ENCODE results near the gene RNF6. TPM values are rescaled to one million over a fixed set of nuclear protein-coding genes. Genes with fewer than 3 reads are reported as not detected.

RNF6 gene
- total RNA-seq (23.8 TPM), polyA plus RNA-seq (ENCODE audit: insufficient read depth in 1 of 8, insufficient read length in 8 of 8, low replicate concordance in 1 of 8) (10 to 100 TPM; 20.6 to 36.9 (median 29.2) TPM)
- long read RNA-seq, donor 1 = 0 reads
- long read RNA-seq, donor 2, partial matches to known transcripts = 0 of 2 reads
- long read RNA-seq, donor 2, other reads (novel, unspliced or antisense) = 0 of 2 reads
- long read RNA-seq, donor 3, partial matches to known transcripts = 0 of 5 reads
- long read RNA-seq, donor 3, other reads (novel, unspliced or antisense) = 0 of 5 reads
- long read RNA-seq, donor 4, partial matches to known transcripts = 0 of 6 reads
- long read RNA-seq, donor 4, other reads (novel, unspliced or antisense) = 0 of 6 reads
- long read RNA-seq, donor 5, transcript RNF6-201 (5 exons, 3,282 nt) = major isoform, 11 of 16 reads
- long read RNA-seq, donor 5, partial matches to known transcripts = 0 of 16 reads
- long read RNA-seq, donor 5, other reads (novel, unspliced or antisense) = 0 of 16 reads
- long read RNA-seq, donor 6, transcript RNF6-201 (5 exons, 3,282 nt) = major isoform, 5 of 11 reads
- long read RNA-seq, donor 6, transcript RNF6-203 (5 exons, 3,706 nt) = major isoform, 5 of 11 reads
- long read RNA-seq, donor 6, partial matches to known transcripts = 0 of 11 reads
- long read RNA-seq, donor 6, other reads (novel, unspliced or antisense) = 0 of 11 reads
- long read RNA-seq, donor 7, partial matches to known transcripts = 0 of 7 reads
- long read RNA-seq, donor 7, other reads (novel, unspliced or antisense) = 0 of 7 reads
- long read RNA-seq, donor 8, partial matches to known transcripts = 0 of 4 reads
- long read RNA-seq, donor 8, other reads (novel, unspliced or antisense) = 0 of 4 reads
- long read RNA-seq, donor 9, partial matches to known transcripts = 0 of 4 reads
- long read RNA-seq, donor 9, other reads (novel, unspliced or antisense) = 0 of 4 reads
- long read RNA-seq, donor 10, transcript RNF6-201 (5 exons, 3,282 nt) = major isoform, 9 of 13 reads
- long read RNA-seq, donor 10, partial matches to known transcripts = 0 of 13 reads
- long read RNA-seq, donor 10, other reads (novel, unspliced or antisense) = 0 of 13 reads
- long read RNA-seq, donor 11, transcript RNF6-201 (5 exons, 3,282 nt) = major isoform, 5 of 5 reads
- long read RNA-seq, donor 11, partial matches to known transcripts = 0 of 5 reads
- long read RNA-seq, donor 11, other reads (novel, unspliced or antisense) = 0 of 5 reads

GRCh38 chr13:26221721-26222519 is at the start of gene RNF6:
Gene RNF6, minus strand, starts transcription at chr13:26222314. Its CDS starts 2,665 bp downstream, at chr13:26219649.
- Histone ChIP-seq H3K9me3 (replicated peaks; ENCODE audit: control insufficient read depth, low read depth, low read length) (no peaks in the 10 kb centered on the region), H3K4me1 (ENCODE audit: control insufficient read depth, insufficient read depth, low read length) (peaks cover 21% of the 10 kb centered on the region), H3K36me3 (ENCODE audit: control insufficient read depth, insufficient read depth, low read length) (peaks cover 16% of the 10 kb centered on the region), H3K27me3 (ENCODE audit: control insufficient read depth, insufficient read depth, low read length) (no peaks in the 10 kb centered on the region), H3K27ac (ENCODE audit: low read length) (peak within 1 kb of the TSS; percentile 98), H3K4me3 (ENCODE audit: low read length) (peak within 1 kb of the TSS; percentile 91)
- DNase-seq = peak; percentile 99
- under 1% methylated on average over 60 of the region's 67 CpGs for WGBS (ENCODE audit: insufficient coverage)

- no peak overlapping the region for H3K27ac ChIP-seq (ENCODE audit: low read length)
- no peak overlapping the region for H3K4me3 ChIP-seq (ENCODE audit: low read length)
- no peaks in the 10 kb centered on the region for H3K27me3 ChIP-seq (ENCODE audit: control insufficient read depth, insufficient read depth, low read length)
- no peaks in the 10 kb centered on the region for H3K4me1 ChIP-seq (ENCODE audit: control insufficient read depth, insufficient read depth, low read length)
- H3K36me3 ChIP-seq (ENCODE audit: control insufficient read depth, insufficient read depth, low read length) = no peaks in the 10 kb centered on the region
- H3K9me3 ChIP-seq (replicated peaks; ENCODE audit: control insufficient read depth, low read depth, low read length) = no peaks in the 10 kb centered on the region
- WGBS (ENCODE audit: insufficient coverage) = 80% methylated on average over 1 of the region's 3 CpGs
- no peak for DNase-seq
Measured at GRCh38 chr13:26270707-26271106, 48.6 kb upstream of the RNF6 start.

DNA sequence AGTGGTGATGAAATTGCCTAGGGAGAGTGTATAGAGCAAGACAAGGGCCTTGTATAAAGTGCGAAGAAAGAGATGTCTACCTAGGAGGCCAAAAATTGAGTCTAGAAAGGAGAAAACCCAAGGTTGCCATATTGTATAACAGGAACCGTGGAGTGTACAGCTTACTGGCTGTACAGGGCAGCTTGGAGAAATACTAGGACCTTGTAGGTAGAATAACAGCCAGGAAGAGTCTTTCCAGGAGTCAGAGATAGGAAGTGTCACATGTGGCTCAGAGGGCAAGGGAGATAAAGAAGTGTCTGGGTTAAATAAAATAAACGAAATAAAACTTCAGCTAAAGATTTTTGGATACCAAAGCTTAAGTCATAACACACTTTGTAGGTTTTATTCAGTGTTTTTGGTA is 44.2 kb upstream of the RNF6 start:
- Histone ChIP-seq H3K27ac (ENCODE audit: low read length) (no peak overlapping the region), H3K9me3 (replicated peaks; ENCODE audit: control insufficient read depth, low read depth, low read length) (no peaks in the 10 kb centered on the region), H3K36me3 (ENCODE audit: control insufficient read depth, insufficient read depth, low read length) (no peaks in the 10 kb centered on the region), H3K4me1 (ENCODE audit: control insufficient read depth, insufficient read depth, low read length) (no peaks in the 10 kb centered on the region), H3K27me3 (ENCODE audit: control insufficient read depth, insufficient read depth, low read length) (no peaks in the 10 kb centered on the region), H3K4me3 (ENCODE audit: low read length) (no peak overlapping the region)
- WGBS (ENCODE audit: insufficient coverage) = 74% methylated on average over 2 of the region's 3 CpGs
- DNase-seq = no peak

DNA sequence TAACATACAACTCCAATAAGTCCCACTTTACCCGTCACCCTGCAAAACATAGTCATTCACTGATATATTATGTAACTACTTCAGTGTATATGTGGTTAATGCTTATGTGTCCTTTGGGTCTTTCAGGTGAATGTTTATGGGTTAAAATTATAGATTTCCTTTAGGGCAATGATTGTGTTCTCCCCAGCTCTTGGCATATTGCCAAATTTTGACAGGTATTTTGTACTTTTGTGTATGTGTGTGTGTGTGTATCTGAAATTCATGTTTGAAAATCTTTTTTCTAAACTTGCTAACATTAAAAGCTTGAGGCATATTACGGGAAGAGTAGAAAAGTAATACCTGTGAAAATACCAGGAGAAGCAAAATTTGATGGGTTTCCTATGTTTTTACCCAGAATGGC is 40.0 kb upstream of the RNF6 start:
- H3K9me3 ChIP-seq (replicated peaks; ENCODE audit: control insufficient read depth, low read depth, low read length) = no peaks in the 10 kb centered on the region
- DNase-seq = no peak
- WGBS (ENCODE audit: insufficient coverage) = no CpG with 5 or more reads among the region's 2 CpGs

DNA sequence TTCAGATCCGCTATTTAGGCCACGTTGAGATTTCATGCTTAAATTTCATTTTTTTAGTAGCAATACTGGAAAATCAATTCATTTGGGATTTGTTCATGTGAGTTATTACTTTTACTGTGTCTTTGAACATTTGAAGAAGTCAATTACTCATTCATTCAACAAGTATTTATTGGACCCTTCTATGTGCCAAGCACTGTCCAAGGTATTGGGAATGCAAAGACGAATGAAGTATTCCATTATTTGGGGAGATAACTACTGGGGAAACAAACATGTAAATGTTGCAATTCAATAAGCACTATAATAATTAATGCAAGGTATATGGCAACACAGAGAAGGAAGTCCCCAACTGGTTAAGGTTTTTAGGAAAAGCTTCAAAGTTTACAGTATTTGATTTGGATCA is 37.5 kb upstream of the RNF6 start:
- DNase-seq = no peak
- no peak overlapping the region for H3K4me3 ChIP-seq (ENCODE audit: low read length)
- no peaks in the 10 kb centered on the region for H3K27me3 ChIP-seq (ENCODE audit: control insufficient read depth, insufficient read depth, low read length)
- no peak overlapping the region for H3K27ac ChIP-seq (ENCODE audit: low read length)
- no peaks in the 10 kb centered on the region for H3K4me1 ChIP-seq (ENCODE audit: control insufficient read depth, insufficient read depth, low read length)
- no peaks in the 10 kb centered on the region for H3K36me3 ChIP-seq (ENCODE audit: control insufficient read depth, insufficient read depth, low read length)
- H3K9me3 ChIP-seq (replicated peaks; ENCODE audit: control insufficient read depth, low read depth, low read length) = no peaks in the 10 kb centered on the region
- no CpG with 5 or more reads among the region's 3 CpGs for WGBS (ENCODE audit: insufficient coverage)

More for the DNA sequence above, 40.0 kb upstream of the RNF6 start:
- Histone ChIP-seq H3K27ac (ENCODE audit: low read length) (no peak overlapping the region), H3K4me1 (ENCODE audit: control insufficient read depth, insufficient read depth, low read length) (no peaks in the 10 kb centered on the region), H3K27me3 (ENCODE audit: control insufficient read depth, insufficient read depth, low read length) (no peaks in the 10 kb centered on the region), H3K4me3 (ENCODE audit: low read length) (no peak overlapping the region), H3K36me3 (ENCODE audit: control insufficient read depth, insufficient read depth, low read length) (no peaks in the 10 kb centered on the region)

GRCh38 chr13:26257049-26257448 is 34.9 kb upstream of the RNF6 start:
- H3K27me3 ChIP-seq (ENCODE audit: control insufficient read depth, insufficient read depth, low read length) = no peaks in the 10 kb centered on the region
- no peak overlapping the region for H3K27ac ChIP-seq (ENCODE audit: low read length)
- H3K9me3 ChIP-seq (replicated peaks; ENCODE audit: control insufficient read depth, low read depth, low read length) = no peaks in the 10 kb centered on the region
- H3K4me1 ChIP-seq (ENCODE audit: control insufficient read depth, insufficient read depth, low read length) = peaks cover 2% of the 10 kb centered on the region
- no CpG with 5 or more reads among the region's 2 CpGs for WGBS (ENCODE audit: insufficient coverage)
- DNase-seq = no peak
- no peak overlapping the region for H3K4me3 ChIP-seq (ENCODE audit: low read length)
- H3K36me3 ChIP-seq (ENCODE audit: control insufficient read depth, insufficient read depth, low read length) = no peaks in the 10 kb centered on the region

DNA sequence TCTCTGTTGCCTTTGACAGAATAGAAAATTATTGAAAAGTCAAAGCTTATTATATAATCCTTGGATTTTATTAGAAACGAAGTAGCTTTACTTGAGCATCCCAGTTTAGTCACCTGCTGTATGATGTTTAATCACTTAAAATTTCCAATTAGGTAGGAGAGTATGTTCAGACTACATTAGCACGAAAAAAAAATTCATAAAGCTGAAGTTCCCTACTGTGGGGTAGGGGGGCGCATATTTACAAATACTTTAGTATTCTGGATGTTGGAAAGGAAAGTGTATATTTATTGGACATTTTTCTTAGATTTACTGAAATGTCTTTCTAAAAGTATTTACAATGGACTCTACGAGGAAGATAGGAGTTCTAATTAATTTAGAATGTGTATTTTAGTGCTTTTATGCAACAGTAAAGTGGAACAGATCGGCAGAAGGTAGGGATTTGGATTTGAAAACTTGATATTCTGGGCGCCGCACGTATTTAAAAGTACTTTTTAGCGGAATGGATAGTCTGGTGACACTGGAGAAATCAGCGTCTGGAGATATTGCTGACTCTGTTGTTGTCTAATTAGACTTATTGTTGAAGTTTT is 33.7 kb upstream of the RNF6 start:
- Histone ChIP-seq H3K4me3 (ENCODE audit: low read length) (peak overlapping the region; percentile 88), H3K9me3 (replicated peaks; ENCODE audit: control insufficient read depth, low read depth, low read length) (no peaks in the 10 kb centered on the region), H3K36me3 (ENCODE audit: control insufficient read depth, insufficient read depth, low read length) (no peaks in the 10 kb centered on the region), H3K27me3 (ENCODE audit: control insufficient read depth, insufficient read depth, low read length) (no peaks in the 10 kb centered on the region), H3K27ac (ENCODE audit: low read length) (peak overlapping the region; percentile 57), H3K4me1 (ENCODE audit: control insufficient read depth, insufficient read depth, low read length) (peaks cover 2% of the 10 kb centered on the region)
- DNase-seq = peak; percentile 55
- 27% methylated on average over 4 of the region's 10 CpGs for WGBS (ENCODE audit: insufficient coverage)

DNA sequence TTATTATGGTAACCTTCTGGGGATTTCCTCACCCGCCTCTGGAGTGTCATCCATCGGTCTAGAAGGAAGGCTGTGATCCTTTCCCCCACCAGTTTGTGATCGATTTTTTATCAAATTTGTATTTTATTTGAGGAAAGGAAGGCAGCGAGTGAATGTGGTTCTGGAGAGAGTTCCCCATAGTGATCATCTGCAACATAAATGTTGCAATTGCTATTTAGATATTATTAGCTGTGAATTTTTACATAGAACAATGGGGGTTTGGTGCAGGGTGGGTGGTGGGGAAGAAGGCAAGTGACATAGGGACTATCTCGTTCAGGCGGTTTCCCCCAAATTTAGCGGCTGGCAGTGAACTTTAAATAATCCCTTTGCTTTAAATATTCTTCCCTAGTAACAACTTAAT is 33.0 kb upstream of the RNF6 start:
- Histone ChIP-seq H3K36me3 (ENCODE audit: control insufficient read depth, insufficient read depth, low read length) (no peaks in the 10 kb centered on the region), H3K27me3 (ENCODE audit: control insufficient read depth, insufficient read depth, low read length) (peaks cover 2% of the 10 kb centered on the region), H3K4me1 (ENCODE audit: control insufficient read depth, insufficient read depth, low read length) (peaks cover 2% of the 10 kb centered on the region), H3K9me3 (replicated peaks; ENCODE audit: control insufficient read depth, low read depth, low read length) (no peaks in the 10 kb centered on the region), H3K27ac (ENCODE audit: low read length) (peak overlapping the region; percentile 95), H3K4me3 (ENCODE audit: low read length) (peak overlapping the region; percentile 88)
- WGBS (ENCODE audit: insufficient coverage) = no CpG with 5 or more reads among the region's 7 CpGs
- DNase-seq = peak; percentile 7

DNA sequence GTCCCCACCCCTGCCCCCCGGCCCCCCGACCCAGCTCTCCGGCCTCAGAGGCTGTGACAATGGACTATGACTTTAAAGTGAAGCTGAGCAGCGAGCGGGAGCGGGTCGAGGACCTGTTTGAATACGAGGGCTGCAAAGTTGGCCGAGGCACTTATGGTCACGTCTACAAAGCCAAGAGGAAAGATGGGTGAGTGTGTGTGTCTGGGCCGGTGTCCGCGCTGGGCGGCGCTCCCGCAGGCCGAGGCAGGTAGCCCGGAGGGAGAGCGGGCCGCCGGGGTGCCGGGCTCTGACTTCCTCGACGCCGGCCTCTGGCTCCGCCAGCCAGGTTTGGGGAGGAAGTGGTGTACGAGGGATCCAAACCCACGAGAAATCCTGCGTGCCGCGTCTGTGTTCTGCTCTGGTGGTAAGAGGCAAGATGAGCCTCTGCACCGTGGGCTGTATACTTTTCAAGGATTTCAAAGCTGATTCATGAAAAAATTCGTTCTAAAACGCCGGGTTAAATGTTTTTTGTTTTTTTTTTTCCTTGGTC is 32.5 kb upstream of the RNF6 start:
- Histone ChIP-seq H3K27me3 (ENCODE audit: control insufficient read depth, insufficient read depth, low read length) (peaks cover 2% of the 10 kb centered on the region), H3K36me3 (ENCODE audit: control insufficient read depth, insufficient read depth, low read length) (no peaks in the 10 kb centered on the region), H3K4me3 (ENCODE audit: low read length) (peak overlapping the region; percentile 88), H3K4me1 (ENCODE audit: control insufficient read depth, insufficient read depth, low read length) (peaks cover 2% of the 10 kb centered on the region), H3K9me3 (replicated peaks; ENCODE audit: control insufficient read depth, low read depth, low read length) (no peaks in the 10 kb centered on the region), H3K27ac (ENCODE audit: low read length) (peak overlapping the region; percentile 95)
- WGBS (ENCODE audit: insufficient coverage) = under 1% methylated on average over 29 of the region's 35 CpGs
- peak; percentile 54 for DNase-seq

Data from muscle of leg (tissue), 16 donors.